ENCODE data around the gene KRT7.
A peak's percentile ranks its signal among the peaks of the same experiment; 100 is the strongest.

The KRT7 gene

DNA sequence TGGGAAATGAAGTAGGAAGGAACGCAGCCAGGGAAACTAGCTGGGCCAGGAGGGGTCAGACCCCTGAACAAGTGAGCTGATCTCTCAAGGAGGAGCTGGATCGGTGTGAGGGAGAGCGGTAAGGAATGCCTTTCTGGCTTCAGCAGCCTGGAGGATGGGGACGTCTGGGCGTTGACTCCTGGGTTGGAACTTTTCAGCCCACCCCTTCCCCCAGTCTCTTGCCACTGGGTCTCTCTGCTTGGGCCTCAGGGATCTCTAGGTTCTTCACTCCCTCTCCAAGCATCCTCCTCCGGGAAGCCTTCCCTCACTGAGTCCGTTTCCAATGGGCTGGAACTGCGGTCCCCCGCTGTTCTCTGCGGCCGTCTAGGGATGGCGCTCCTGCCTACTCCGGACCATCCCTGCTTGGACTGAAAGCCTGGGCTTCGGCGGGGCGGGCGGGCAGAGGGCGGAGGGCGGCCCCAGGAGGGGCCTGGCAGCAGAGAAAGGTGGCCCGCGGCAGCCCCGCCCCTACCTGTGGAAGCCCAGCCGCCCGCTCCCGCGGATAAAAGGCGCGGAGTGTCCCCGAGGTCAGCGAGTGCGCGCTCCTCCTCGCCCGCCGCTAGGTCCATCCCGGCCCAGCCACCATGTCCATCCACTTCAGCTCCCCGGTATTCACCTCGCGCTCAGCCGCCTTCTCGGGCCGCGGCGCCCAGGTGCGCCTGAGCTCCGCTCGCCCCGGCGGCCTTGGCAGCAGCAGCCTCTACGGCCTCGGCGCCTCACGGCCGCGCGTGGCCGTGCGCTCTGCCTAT is at the start of gene KRT7:
KRT7 (plus strand) TSS at position 570 of the 788 bp plus-strand sequence; CDS start at position 624, 54 bp downstream.
- no peak for DNase-seq

DNA sequence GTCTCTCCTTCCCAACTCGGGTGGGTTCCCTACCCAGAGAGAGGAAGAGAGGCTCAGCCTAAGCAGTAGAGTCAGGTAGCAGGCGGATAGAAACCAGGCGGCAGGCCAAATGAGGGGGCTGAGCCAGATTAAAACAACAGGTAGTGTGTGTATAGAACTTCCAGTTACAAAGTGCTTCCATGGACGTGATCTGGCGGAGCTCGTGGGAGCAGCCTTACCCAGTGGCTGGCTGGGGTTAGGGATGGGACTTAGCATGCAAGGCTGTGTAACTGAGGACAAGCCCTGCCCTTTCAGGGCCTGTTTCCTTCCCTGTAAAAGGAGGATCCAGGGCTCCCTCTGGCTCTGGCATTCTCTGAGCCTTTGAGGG is 49.5 kb upstream of the KRT7 start:
- DNase-seq: no peak

DNA sequence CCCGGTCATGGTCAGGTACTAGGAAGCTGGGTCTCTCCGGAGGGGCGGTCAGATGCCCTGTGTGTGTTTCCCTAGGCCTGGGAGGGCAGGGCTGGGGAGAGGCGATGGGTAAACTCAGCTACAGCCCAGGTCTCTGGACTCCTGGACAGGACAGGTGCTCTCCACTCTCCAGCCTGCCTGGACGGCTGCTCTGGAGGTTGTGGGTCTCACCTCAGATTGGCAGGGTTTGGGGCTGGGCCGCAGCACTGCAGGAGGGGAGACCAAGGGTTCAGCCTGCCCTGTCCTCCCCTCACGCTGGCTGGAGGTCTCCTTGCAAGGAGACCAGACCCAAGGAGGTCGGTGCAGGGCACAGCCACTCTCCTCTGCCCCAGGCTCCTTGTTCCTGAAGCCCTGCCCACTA is 49.1 kb upstream of the KRT7 start:
- DNase-seq: no peak

DNA sequence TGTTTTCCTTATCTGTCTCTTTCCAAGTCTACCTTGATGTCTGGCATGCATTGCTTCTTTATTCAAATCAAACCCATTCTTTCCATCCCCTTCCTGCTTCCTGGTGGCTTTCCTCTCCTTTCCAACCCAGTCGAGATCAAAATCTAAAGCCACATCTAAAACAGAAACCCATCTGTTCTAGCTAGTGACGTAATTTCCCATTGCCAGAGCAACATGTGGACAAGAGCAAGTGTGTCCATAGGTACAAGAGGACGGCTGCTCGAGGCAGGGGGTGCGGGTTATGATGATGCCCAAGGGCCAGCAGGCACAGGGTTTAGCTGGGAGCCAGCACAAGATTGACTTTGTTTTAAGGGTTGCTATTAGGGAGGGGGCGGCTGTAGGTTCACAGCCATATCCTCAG is 48.2 kb upstream of the KRT7 start:
- DNase-seq: no peak

DNA sequence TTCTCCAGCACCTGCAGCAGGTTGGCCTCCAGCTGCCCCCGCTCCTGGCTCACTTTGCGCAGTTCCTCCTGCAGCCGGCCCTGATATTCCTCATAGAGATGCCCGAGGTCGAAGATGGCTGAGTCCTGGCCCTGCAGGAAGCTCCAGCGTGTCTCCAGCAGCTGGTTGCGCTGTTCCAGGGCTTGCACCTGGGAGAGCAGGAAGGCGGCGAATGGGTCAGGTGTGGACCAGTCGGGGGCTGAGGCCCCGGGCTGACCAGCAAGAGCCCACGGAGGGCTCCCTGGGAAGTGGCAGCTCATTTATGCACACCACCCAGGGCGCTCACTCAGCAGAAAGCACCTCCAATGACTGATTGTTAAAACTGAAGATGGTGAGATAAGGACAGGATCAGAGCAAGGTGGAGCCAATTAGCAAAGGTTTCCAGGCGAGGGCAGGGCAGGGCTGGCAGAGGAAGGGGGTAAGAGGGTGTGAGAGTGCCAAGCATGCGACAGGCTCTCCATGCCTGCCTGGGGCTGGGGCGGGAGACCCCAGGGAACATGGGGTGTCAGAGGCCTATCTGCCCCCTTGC is 47.6 kb upstream of the KRT7 start:
- DNase-seq: no peak

DNA sequence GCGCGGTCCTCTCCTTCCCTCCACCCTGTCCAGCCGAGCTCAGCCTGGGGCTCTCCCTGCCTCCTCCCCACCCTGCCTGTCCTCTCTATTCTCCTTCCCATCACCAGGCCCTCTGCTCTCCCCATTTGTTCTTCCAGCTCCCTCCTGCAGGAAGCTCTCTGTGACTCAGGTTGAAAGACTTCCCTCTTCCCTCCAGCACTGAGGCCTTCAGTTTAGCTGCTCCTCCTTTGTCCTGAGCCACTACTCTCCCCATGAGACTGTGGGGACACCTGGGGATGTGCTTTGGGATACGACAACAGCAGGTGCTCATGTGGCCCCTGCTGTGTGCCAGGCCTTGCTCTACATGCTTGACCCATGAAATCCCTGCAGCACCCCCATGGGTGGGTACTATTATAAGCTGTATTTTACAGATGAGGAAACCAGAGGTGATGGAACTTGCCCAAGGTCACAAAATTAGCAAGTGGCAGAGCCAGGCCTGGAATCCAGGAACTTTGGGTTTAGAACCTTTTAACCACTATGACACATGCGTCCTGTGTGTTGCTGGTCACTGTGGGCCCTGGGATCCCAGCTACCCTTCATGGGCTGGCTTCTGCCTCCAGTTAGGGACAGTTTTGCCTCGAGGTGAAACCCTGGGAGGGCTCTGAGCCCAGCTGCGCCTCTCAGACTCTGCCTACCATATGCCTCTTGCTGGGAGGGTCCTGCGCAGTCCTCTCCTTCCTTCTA is 46.8 kb upstream of the KRT7 start:
- DNase-seq: no peak

DNA sequence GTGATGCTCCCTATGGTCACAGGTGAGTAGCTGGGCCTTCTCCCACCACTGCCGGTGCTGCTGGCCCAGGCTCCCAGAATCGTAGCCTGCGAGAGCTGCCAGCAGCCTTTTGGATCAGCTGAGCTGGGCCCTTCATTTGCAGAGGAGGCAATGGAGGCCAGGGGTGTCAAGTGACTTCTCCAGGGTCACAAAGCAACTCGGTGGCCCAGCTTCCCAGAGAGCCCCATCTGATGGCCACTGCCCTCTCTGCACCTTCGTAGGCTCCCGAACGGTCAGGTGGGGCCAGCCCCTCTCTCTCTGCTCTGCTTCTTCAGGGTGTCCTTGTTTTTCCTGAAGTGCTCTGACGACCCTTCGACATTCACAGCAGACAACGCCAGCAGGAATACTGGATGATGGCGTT is 45.8 kb upstream of the KRT7 start:
- DNase-seq: no peak

DNA sequence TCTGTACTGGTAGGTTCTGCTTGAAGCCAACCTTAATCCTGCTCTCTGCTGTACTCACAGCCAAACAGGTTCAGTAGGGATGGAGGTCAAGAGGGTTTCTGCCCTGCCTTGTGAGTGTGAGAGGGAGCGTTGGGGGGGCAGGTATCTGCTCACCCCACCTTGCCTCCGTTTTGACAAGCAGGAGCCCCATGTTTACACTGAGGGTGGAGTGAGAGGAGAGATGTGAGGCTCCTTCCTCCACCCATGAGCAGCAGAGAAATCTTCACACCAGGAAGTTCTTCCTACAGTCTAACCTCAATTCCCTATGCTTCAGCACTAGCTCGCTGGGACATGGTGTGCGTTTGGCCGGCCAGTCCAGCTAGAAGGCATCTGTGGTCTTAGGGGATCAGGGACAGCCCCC is 45.4 kb upstream of the KRT7 start:
- DNase-seq: no peak

DNA sequence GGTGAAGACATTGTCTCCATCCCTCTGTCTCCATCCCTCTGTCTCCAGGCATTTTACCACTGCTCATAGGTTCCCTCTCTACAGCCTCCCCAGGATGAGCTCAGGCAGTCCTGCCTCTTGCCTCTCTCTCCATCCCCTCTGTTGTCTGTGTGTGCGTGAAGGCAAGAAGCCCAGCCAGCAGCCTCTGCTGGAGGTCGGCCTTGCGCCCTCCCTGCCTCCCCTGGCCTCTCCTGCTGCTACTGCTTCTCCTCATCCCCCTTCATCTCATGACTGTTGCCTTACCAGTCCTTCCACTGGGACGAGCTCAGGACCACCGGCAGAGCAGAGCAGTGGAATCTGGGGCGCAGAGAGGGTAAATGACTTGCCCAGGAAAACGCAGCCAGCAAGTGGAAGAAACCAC is 44.4 kb upstream of the KRT7 start:
- DNase-seq: no peak

DNA sequence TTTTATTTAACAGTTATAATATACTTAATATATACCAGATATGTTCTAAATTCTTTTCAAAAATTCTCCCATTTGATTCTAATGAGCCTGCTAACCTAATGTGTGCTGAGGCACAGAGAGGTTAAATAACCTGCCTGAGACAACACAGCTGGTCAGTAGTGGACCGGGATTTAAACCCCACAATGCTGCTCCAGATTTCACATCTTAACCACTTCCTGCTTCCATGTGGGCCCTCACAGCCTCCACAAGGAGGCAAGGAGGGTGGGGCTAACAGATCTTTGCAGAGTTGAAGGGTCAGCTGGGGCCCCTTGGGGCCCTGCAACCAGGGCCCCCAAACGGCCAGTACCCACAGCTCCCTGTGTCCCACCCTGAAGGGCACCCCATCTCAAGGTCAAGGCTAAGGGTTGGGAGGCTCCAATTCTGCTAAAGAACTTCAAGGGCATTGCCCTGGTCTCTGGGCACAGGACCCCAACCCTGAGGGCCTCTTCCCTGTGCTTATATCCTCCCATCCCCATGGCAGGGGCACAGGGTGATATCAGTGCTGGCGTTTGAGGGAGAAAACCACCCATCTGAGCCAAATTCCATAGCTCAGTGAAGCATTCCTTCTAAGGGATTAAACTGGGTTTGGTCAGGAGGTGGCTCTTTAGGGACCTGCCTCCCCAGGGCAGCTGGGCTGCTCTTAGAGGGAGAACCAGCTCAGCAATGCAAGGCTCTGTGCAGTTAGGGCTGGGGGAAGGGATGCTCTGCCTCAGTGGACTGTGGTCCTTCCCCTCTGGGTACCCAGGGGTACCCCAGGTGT is 43.5 kb upstream of the KRT7 start:
- no peak for DNase-seq

DNA sequence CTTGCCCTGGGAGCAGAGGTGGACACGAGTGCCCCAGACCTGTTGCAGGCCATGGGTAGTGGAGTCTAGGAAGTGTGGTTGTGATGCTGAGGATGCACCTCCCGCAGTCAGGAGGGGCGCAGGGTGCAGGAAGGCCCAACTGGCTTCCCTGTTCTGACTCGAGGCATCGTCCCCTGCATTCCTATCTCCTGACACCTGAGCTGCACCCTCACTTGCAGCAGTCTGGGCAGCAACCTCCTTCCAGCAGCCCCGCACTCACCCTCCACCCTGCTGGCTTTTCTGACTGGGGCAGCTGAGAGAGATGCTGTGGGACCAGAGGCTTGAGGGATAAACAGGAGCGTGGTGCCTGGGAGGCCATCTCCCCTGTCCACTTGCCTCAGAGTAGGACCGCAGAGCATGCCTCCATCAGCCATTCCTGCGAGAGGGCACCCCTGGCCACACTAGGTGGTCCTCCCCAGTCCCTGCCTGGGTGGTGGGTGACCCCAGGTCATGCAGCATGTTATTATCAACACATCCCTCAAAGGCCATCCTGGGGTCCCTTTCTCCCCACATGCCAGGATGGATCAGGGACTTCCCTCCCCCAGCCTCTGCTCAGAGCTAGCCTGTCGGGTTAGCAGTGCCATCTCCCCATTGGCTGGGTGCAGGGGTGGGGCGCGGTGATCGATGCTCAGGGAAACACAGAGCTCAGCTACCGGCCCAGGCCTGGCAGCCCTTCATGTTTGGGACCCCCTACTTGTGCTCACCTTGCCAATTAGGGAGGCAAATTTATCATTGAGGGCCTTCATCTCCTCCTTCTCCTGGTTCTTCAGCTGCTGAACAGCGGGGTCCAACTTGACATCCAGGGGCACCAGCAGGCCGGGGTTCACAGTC is 41.9 kb upstream of the KRT7 start:
- no peak for DNase-seq

DNA sequence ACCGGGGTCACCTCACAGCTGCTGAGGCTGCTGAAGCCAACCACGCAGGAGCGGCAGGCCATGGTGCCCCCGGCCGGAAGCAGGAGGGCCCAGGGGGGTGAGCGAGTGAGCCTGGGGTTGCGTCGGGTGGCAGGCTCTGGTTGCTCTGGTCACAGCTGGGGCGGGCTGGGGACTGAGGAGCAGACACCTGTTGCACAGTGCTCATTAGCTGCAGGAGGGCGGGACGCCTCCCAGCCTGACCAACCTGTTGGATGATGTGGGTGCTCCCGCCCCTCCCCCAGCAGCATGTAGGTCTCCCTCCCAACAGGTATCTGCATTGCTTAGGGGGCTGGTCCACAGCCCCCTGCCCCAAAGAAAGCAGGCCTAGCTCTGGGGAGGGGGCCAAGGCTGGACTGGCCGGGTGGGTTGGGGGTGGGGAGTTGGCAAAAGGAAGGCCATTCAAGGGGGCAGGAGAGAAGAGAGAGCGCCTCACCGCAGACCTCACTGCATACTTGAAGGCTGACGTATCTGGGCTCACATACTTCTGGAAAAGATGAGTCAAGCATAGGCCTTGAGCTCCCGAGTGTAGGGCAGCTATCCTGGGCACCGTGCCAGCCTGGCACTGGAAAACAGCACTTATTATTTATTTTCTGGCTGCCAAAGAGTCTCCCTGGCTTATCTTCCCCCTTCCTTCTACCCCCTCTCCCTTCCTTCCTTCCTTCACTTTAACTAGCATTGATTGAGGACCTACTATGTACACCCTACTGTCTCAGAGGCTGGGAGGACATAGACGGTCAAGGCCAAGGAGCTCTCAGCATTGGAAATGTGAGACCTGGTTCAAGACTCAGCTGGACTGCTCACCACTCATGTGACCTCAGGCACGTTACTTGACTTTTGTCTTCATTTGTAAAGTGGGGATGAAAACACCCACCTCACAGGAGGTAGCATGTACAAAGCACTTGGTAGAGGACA is 40.9 kb upstream of the KRT7 start, which contains the start of gene KRT80:
KRT80 (minus strand) TSS at position 174 of the 951 bp plus-strand sequence; CDS start at position 62, 112 bp downstream.
- peak; percentile 91 for DNase-seq

DNA sequence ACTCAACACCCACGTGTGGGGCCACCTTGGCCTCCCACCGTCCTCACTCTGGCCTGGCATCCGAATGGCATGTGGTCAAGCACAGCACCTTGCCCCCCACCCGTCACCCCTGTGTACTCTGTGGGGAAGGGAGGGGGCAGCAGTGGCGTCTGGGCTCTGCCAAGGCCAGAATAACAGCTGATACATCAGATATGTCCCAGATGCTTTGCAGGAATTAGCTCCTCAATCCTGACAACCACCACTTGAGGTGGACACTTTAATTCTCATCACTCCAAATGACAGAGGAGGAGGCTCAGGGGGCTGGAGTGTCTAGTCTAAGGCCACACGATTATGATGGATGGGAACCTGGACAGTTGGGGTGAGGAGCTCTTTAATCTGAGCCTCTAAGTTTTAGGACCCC is 39.5 kb upstream of the KRT7 start:
- DNase-seq: no peak

DNA sequence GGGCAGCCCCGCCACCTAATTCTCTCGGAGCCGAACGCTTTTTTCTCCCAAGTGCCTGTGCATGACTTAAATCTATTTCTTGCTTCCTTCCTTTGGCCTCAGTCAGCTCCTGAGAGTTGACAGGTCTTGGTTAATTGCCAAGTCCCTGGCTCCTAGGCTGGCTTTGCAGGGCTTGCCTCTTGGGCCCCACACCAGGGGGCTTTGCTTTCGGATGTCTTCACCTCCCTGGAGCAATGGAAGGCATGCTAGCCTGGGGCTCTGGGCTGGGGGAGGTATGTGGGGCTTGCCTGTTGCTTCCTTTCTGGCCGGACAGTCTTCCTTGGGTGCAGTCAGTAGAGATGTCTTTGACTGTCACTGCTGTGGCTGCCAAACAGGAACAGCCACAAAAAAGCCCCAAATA is 39.1 kb upstream of the KRT7 start:
- DNase-seq: no peak

DNA sequence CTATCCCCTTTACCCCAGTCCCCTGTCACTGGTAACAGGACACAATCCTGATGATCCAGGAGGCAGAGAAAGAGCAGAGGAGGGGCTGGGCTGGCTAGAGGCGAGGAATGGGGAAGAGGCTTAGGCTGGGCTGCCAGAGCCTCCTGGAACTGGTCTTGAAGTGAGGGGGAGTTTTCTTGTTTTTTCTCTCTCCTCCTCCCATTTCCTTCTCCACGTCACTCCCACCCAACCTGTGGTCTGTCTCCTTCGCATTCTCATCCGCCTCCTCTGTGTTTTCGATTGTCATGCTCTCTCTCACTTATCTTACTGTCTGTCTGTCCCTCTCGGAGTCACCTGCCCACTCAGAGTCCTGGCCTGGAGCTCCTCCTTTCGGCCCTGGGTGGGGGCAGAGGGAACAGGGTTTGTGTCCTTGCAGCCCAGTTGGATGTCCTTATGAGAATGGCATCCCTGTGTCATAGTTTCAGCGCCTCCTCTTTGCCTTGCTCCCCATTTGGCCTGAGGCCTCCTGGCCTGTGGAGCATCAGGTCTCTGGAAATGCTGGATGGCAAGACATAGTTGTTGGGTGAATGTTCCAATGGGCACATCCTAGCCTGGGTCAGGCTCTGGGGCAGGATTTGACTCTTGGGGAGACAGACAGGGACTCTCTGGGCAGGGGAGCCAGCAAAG is 37.8 kb upstream of the KRT7 start:
- peak; percentile 31 for DNase-seq

DNA sequence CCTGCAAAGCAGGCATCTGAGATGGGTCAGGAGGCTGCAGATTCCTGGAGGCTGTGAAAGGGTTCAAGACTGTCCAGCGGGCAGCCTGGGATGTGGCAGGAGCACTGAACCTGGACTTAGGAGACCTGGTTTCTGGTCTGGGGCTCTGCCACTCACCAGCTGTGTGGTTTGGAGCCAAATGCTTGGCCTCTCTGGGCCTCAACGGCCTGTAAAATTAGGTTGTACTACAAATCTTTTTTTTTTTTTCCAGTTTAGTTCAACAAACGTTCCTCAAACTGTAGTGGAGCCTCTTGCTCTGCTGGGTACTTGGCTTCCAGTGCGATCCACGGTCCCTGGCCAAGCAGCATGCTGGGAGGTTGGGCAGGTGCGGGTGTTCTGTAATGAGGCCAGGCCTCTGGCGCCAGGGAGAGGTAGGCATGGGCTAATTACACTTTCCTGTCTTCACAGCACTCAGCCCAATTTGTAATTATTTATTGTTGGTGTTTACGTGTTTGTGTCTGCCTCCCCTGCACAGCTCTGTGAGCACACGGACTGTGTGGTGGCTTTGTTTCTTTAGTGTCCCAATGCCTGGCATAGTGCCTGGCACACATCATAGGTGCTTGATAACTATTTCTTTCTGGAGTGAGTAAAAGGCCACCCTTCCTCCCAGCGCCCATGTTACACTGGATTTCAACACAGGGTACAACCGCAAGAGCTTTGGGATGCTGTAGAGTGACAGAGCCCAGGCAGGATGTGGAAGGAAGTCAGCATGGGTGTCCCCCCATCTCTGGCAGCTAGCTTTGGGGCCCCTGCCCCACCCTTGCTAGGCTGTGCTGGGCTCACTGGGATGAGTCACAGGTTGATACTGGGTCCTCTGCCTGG is 35.4 kb upstream of the KRT7 start:
- peak; percentile 69 for DNase-seq

DNA sequence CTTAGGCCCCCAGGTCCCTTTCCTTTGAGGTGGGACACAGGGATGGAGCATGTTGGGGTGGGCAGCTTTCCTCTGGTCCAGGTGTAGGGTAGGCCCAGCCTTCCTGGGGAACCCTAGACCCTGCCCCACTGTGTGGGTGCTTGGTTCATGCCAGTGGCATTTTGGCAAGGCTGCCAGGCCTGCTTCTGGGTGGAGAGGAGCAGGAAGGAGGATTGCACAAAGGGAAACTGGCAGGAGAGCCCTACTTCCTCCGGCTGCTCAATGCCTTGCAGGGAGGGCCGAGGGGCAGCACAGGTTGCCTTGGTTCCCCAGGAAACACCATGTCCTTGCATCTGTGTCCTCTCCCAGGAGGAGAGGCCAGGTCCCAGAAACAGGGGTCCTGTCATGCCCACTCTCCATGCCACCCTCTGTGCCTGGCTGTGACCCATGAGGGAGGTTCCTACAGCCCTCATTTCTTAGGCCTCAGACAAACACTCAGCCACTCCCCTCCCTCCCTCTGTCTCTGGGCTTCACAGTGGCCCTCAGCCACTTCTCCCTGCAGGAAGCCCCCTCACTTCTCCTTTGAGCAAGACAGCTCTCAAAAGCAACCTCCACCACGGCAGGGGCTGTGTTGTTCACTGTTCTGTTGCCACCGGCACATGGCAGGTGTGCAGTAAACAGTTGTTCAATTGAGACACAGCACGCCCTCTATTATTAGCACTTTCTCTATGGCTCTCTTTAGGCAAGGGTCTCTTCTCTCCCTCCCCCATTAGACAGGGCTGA is 34.4 kb upstream of the KRT7 start:
- peak; percentile 60 for DNase-seq

DNA sequence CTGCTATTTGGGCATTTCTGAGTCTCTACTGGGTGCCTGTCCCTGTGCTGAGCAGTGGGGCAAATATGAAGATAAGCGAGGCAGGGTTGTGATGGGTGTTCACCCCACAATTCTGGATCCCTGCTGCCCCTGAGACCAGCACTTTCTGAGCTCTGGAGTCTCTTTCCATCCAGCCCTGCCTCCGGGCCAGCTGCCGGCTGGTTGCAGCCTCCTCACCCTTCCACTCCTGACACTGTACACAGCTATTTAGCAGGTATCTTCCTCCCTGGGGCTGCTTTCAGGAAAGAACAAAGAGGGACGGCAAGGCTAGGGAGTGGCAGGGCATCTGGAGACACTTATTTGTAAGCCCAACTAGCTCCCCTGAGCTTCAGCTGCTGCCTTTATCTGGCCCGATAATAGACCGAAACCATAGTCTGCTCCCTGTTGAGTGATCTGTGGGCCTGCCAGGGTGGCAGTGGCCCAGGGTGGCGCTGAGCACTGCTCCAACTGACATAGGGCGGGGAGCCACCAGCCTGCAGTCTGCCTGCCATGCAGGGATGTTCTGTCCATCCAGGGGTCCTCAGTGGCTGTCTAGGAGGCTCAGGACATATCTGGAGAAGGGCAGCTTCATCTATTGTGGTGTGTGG is 33.6 kb upstream of the KRT7 start:
- DNase-seq: no peak
